ENCODE measurements around the gene GBP1.

The GBP1 gene

DNA sequence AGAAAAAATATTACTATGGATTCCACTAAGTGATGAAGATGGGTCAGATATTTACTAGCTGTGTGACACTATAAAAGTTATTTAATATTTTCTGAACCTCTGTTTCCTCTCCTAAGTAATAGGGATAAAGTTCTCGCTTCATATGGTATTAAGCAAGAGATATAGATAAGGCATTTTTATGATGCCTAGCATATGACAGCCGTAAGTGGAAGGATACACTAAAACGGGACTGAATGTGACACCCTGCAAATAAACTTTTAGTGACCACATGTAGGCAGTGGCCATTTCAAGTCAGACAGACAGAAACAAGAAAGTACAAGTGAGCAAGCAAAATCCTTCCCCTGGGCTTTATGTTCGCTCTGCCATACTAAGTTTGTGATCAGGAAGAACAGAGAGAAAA, 56.5 kb downstream of the GBP1 start:
- DNase-seq (ENCODE audit: low read depth): no peak

DNA sequence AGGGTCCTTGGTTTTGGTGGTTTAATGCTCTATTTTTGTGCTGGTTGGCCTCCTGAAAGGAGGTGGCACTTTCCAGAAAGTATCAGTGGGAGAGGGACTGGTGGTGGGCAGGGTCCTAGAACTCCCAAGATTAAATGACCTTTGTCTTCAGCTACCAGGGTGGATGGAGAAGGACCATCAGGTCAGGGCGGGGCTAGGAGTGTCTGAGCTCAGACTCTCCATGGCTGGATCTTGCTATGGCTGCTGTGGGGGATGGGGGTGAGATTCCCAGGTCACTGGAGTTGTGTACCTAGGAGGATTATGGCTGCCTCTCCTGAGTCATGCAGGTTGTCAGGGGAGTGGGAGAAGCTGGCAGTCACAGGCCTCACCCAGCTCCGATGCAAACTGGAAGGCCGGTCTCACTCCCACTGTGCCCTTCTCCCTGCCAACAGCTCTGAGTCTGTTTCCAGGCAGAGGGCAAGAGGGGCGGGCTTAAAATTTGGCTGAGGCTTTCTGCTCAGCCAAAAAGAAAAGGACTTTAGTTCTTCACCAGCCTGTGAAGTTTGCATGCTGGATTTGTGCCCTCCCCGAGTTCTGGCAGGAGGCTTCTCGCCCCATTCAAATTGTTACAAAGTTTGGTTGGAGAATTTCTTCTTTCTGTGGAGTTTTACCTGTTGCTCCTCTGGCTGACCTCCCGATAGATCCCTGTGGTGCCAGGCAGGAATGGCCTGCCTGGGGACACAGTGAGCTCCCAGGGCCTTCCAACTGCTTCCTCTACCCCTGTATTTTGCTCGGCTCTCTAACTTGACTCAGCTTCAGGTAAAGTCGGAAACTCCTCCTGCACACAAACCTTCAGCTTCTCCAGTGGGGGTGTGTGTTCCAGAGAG, 59.5 kb downstream of the GBP1 start:
- no peak for DNase-seq (ENCODE audit: low read depth)

Data from CMK (cell line).